Skeletal muscle satellite cell (primary cell): ENCODE measurements around the gene FOXN3.
"Not testable (repeated sequence)": the region's sequence is repeated elsewhere in the genome, so short reads cannot be mapped to it uniquely, and the experiment has no call there.

ENCODE experiments used
- H3K27me3 ChIP-seq: 2 replicates; pipeline ENCODE4 v1.7.0; 2013; ENCODE audit warnings: low read length; ENCODE audit not compliant: control insufficient read depth, insufficient read depth
- H3K36me3 ChIP-seq: 2 replicates; pipeline ENCODE4 v1.7.0; 2013; ENCODE audit warnings: mild to moderate bottlenecking, control low read depth, low read length; ENCODE audit not compliant: insufficient read depth
- H3K4me1 ChIP-seq: 2 replicates; pipeline ENCODE4 v1.7.0; 2013; ENCODE audit warnings: low read length; ENCODE audit not compliant: control insufficient read depth, insufficient read depth
- H3K4me2 ChIP-seq: 2 replicates; pipeline ENCODE4 v1.7.0; 2013; ENCODE audit warnings: mild to moderate bottlenecking, low read length
- H3K4me3 ChIP-seq: 2 replicates; pipeline ENCODE4 v1.7.0; 2013; ENCODE audit warnings: low read length
- H3K9ac ChIP-seq: 2 replicates; pipeline ENCODE4 v1.7.0; 2013; ENCODE audit warnings: mild to moderate bottlenecking, low read depth, low read length, moderate library complexity
- H3K9me3 ChIP-seq: replicated peaks from 2 replicates; pipeline ENCODE4 v1.7.0; 2013; ENCODE audit warnings: mild to moderate bottlenecking, control low read depth, low read length

Gene FOXN3

DNA sequence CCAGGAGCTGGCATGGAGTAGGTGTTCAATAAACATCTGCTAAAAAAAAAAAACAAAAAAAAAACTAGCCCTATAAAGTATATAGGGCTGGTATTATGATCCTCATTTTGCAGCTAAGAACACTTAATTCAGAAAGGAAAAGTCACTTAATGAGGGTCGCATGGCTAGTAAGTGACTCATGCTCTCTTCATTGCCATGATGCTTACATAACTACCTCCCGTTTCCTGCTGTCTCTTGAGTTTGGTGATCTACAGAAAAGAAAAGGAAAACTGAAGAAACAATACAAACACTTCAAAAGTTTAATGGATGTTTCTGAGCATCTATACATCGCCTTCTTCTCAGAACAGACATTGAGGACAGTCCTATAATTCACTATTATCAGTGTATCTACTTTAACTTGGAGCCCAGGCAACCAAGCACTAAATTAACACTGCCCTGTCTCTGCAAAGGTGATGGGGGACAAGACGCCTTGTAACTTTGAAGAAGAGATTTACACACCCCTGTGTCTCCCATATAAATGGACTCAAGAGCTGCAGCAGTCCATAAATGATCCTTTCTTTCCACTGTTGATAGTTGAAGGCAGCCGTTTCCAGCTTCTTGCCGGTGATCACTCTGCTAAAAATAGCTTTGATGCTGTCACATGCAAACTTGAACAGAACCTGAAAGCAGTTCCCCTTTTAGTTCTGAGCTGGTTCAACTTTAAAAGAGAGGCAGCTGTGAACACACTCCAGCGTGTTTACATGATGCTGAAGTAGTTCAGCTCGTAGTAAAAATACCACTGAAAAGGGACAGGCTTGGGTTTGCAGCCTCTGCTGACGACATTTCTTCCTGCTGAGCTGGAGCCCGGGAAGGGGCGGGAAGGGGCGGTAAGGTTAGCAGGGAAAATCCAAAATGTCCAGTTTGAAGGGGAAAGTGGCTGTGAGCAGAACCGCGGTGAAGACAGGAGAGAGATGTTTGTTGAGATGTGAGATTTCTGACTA is 113.3 kb downstream of the FOXN3 start:
- Histone ChIP-seq H3K36me3 (peaks cover 9% of the 10 kb centered on the region), H3K4me3 (peak overlapping the region; percentile 58), H3K9me3 (no peaks in the 10 kb centered on the region), H3K4me2 (peak overlapping the region; percentile 82), H3K27me3 (no peaks in the 10 kb centered on the region), H3K9ac (peak overlapping the region; percentile 82), H3K4me1 (peaks cover 48% of the 10 kb centered on the region)

GRCh38 chr14:89302396-89302950 is 114.6 kb downstream of the FOXN3 start:
- H3K9me3 ChIP-seq, result no peaks in the 10 kb centered on the region
- H3K4me3 ChIP-seq, result no peak overlapping the region
- peak overlapping the region; percentile 82 for H3K4me2 ChIP-seq
- peak overlapping the region; percentile 82 for H3K9ac ChIP-seq
- no peaks in the 10 kb centered on the region for H3K27me3 ChIP-seq
- peaks cover 43% of the 10 kb centered on the region for H3K4me1 ChIP-seq
- peaks cover 13% of the 10 kb centered on the region for H3K36me3 ChIP-seq

DNA sequence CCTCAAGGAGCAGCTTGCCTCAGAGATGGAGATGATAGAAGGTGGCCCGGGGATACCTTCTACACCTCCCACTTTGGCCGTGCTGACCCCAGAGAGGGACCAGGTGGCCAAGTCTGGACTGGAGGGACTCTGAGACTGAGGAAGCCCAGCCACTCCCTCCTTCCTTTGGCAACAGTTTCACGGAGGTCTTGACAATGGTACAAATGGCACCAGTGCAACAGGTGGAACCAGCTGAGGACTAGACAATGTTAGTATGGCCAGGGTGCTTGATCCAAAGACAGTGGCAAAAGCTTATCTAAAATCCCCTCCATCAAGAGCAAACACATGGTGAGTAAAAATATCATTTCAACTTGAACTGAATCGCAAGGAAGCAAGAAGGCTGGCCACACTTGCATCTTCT is 117.4 kb downstream of the FOXN3 start:
- Histone ChIP-seq H3K36me3 (peaks cover 13% of the 10 kb centered on the region), H3K4me2 (no peak overlapping the region), H3K9ac (no peak overlapping the region), H3K4me1 (peaks cover 27% of the 10 kb centered on the region), H3K4me3 (no peak overlapping the region), H3K27me3 (no peaks in the 10 kb centered on the region), H3K9me3 (no peaks in the 10 kb centered on the region)

GRCh38 chr14:89298056-89298834 is 118.8 kb downstream of the FOXN3 start:
- Histone ChIP-seq H3K9me3 (no peaks in the 10 kb centered on the region), H3K4me3 (no peak overlapping the region), H3K9ac (no peak overlapping the region), H3K4me2 (no peak overlapping the region), H3K36me3 (peaks cover 13% of the 10 kb centered on the region), H3K4me1 (peaks cover 17% of the 10 kb centered on the region), H3K27me3 (no peaks in the 10 kb centered on the region)

GRCh38 chr14:89296281-89296745 is 120.7 kb downstream of the FOXN3 start:
- peaks cover 7% of the 10 kb centered on the region for H3K4me1 ChIP-seq
- no peak overlapping the region for H3K9ac ChIP-seq
- H3K9me3 ChIP-seq, result no peaks in the 10 kb centered on the region

GRCh38 chr14:89294872-89295271 is 122.2 kb downstream of the FOXN3 start:
- Histone ChIP-seq H3K9me3 (no peaks in the 10 kb centered on the region), H3K36me3 (peaks cover 16% of the 10 kb centered on the region), H3K4me1 (peaks cover 7% of the 10 kb centered on the region), H3K27me3 (no peaks in the 10 kb centered on the region), H3K4me2 (no peak overlapping the region), H3K9ac (no peak overlapping the region), H3K4me3 (no peak overlapping the region)

More at GRCh38 chr14:89296281-89296745, 120.7 kb downstream of the FOXN3 start:
- H3K36me3 ChIP-seq, result peaks cover 8% of the 10 kb centered on the region
- H3K27me3 ChIP-seq, result no peaks in the 10 kb centered on the region
- no peak overlapping the region for H3K4me2 ChIP-seq
- no peak overlapping the region for H3K4me3 ChIP-seq

- H3K9ac ChIP-seq, H3K4me3 ChIP-seq, H3K4me2 ChIP-seq, H3K4me1 ChIP-seq, H3K27me3 ChIP-seq, H3K9me3 ChIP-seq: not testable (repeated sequence)
- H3K36me3 ChIP-seq, result peaks cover 16% of the 10 kb centered on the region
Measured at GRCh38 chr14:89294469-89294868, 122.6 kb downstream of the FOXN3 start.

- peaks cover 7% of the 10 kb centered on the region for H3K4me1 ChIP-seq
- no peak overlapping the region for H3K4me3 ChIP-seq
- no peak overlapping the region for H3K4me2 ChIP-seq
- no peaks in the 10 kb centered on the region for H3K9me3 ChIP-seq
- no peak overlapping the region for H3K9ac ChIP-seq
- H3K36me3 ChIP-seq, result peaks cover 15% of the 10 kb centered on the region
- no peaks in the 10 kb centered on the region for H3K27me3 ChIP-seq
Measured at GRCh38 chr14:89294060-89294459, 123.0 kb downstream of the FOXN3 start.

- Histone ChIP-seq H3K27me3 (no peaks in the 10 kb centered on the region), H3K4me2 (no peak overlapping the region), H3K4me1 (peaks cover 7% of the 10 kb centered on the region), H3K36me3 (peaks cover 9% of the 10 kb centered on the region), H3K9me3 (no peaks in the 10 kb centered on the region), H3K9ac (no peak overlapping the region), H3K4me3 (no peak overlapping the region)
Measured at GRCh38 chr14:89293314-89293916, 123.6 kb downstream of the FOXN3 start.

- no peak overlapping the region for H3K4me2 ChIP-seq
- peaks cover 7% of the 10 kb centered on the region for H3K4me1 ChIP-seq
- H3K9ac ChIP-seq, result no peak overlapping the region
- H3K36me3 ChIP-seq, result peaks cover 8% of the 10 kb centered on the region
- no peaks in the 10 kb centered on the region for H3K27me3 ChIP-seq
- no peaks in the 10 kb centered on the region for H3K9me3 ChIP-seq
- no peak overlapping the region for H3K4me3 ChIP-seq
Measured at GRCh38 chr14:89292579-89293313, 124.3 kb downstream of the FOXN3 start.
